ENCODE data around the gene GRK5.

GRCh38 chr10:119493155-119493554 lies 285.8 kb downstream of the GRK5 start:
- no peak for TF ChIP-seq CTCF (IDR thresholded peaks at IDR 0.05)
- TF ChIP-seq POLR2A (IDR thresholded peaks at IDR 0.05): no peak
- no peak for TF ChIP-seq POLR2AphosphoS5 (IDR thresholded peaks at IDR 0.05)

All from sigmoid colon (tissue), 4 donors.